ENCODE measurements around the gene SEC14L1.

SEC14L1 gene

DNA sequence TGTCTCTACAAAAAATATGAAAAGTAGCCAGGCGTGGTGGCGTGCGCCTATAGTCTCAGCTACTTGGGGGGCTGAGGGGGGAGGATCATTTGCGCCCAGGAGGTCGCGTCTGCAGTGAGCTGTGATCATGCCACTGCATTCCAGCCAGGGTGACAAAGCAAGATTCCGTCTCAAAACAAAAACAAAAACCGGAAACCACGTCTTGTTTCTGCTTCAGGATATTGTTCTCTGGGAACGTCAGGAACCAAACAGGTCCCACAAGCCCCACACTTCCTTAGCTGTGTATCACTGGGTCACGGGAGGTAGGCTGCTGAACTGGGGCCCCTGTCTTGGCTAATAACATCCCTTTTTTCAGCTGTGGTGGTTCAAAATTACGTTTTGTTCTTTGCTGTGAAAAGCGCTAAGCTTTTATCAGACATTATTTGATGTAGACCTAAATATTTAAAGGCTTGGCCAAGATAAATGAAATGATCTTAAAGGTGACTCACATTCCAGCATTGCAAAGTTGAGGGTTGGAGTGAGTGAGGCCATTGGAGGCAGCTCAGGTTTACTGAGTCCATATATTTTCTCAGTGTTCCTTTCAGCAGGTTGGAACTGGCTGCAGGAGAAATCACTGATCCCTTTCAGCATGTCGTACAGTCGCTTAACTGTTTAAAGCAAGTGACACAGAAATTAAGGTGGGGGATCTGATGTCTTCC, 16.4 kb upstream of the SEC14L1 start:
- H3K4me3 ChIP-seq (ENCODE audit: low read length), result no peak overlapping the region
- H3K36me3 ChIP-seq (ENCODE audit: insufficient read depth, low read length), result no peaks in the 10 kb centered on the region
- peaks cover 5% of the 10 kb centered on the region for H3K4me1 ChIP-seq (ENCODE audit: insufficient read depth, low read length)
- no peaks in the 10 kb centered on the region for H3K9me3 ChIP-seq (ENCODE audit: low read length)
- H2AFZ ChIP-seq (ENCODE audit: low read depth, low read length), result no peak overlapping the region
- H3K27me3 ChIP-seq (ENCODE audit: insufficient read depth, low read length), result no peaks in the 10 kb centered on the region

DNA sequence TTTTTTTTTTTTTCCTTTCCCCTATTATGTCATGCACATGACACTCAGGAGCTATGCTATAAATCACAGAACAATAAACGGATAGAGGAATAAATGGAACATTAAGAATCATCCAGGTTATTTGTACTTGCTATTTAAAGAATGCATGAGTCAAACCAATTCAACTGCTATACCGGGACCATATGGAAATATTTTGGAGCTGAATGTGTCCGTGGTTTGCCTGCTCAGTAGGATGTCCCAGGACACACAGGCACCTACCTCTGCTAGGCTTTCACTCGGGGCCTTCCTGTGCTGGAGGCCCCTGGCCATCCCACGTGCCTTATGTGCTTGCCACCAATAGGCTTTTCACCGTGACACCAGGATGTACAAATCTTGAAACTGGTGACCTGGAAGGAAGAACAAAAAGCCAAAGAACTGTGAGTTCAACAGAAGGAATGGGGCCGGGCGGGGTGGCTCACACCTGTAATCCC, 15.3 kb upstream of the SEC14L1 start:
- no peak overlapping the region for H3K4me3 ChIP-seq (ENCODE audit: low read length)
- H3K4me1 ChIP-seq (ENCODE audit: insufficient read depth, low read length), result peaks cover 9% of the 10 kb centered on the region
- no peaks in the 10 kb centered on the region for H3K27me3 ChIP-seq (ENCODE audit: insufficient read depth, low read length)
- no peaks in the 10 kb centered on the region for H3K36me3 ChIP-seq (ENCODE audit: insufficient read depth, low read length)
- no peaks in the 10 kb centered on the region for H3K9me3 ChIP-seq (ENCODE audit: low read length)
- no peak overlapping the region for H2AFZ ChIP-seq (ENCODE audit: low read depth, low read length)

DNA sequence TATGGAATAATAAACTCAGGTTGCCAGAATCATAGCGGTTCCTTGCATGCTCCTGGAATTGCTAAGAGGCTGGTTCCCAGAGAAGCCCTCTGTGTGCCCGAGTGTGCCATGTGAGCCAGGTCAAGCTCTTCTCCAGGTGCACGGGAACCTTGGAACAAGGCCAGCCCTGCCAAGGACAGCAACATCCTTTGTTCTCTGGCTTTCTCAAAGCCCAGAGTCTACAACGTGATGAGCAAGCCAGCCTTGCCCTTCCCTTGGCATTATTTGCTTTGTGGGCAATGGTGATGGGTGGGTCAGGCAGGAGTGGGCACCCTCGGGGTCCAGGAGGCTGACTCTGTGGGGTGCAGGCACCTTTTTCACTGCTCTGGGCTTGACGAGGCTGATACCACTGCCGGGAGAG, 14.2 kb upstream of the SEC14L1 start:
- H3K27me3 ChIP-seq (ENCODE audit: insufficient read depth, low read length), result no peaks in the 10 kb centered on the region
- H3K9me3 ChIP-seq (ENCODE audit: low read length), result no peaks in the 10 kb centered on the region
- no peak overlapping the region for H3K4me3 ChIP-seq (ENCODE audit: low read length)
- H3K36me3 ChIP-seq (ENCODE audit: insufficient read depth, low read length), result no peaks in the 10 kb centered on the region
- H3K4me1 ChIP-seq (ENCODE audit: insufficient read depth, low read length), result peaks cover 9% of the 10 kb centered on the region
- H2AFZ ChIP-seq (ENCODE audit: low read depth, low read length), result no peak overlapping the region

DNA sequence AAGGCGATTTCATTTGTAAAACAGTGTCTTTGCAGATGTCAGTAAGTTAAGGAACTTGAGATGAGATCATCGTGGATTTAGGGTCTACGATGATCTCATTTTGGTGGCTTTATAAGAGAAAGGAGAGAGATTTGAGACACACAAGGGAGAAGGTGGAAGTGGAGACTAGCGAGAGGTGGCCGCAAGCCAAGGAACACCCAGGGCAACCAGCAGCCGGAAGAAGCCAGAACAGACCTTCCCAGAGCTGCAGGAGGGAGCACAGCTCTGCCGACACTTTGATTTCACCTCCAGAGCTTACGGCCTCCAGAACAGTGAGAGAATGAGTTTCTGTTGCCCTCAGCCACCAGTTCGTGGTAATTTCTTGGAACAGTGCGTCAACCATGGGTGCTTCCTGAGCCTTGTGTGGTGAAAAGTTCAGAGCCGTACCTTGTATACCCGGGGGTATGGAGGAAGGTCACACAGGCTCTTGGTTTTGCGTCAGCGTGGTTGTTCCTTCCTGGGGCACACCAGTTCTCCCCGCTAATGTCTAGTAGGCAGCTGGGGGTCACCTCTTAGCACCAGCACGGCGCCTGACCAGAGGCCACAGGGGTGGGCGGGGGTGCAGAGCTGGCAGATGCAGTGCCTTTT, 12.9 kb upstream of the SEC14L1 start:
- H3K36me3 ChIP-seq (ENCODE audit: insufficient read depth, low read length), result no peaks in the 10 kb centered on the region
- no peaks in the 10 kb centered on the region for H3K27me3 ChIP-seq (ENCODE audit: insufficient read depth, low read length)
- no peaks in the 10 kb centered on the region for H3K9me3 ChIP-seq (ENCODE audit: low read length)
- peaks cover 9% of the 10 kb centered on the region for H3K4me1 ChIP-seq (ENCODE audit: insufficient read depth, low read length)
- no peak overlapping the region for H3K4me3 ChIP-seq (ENCODE audit: low read length)
- H2AFZ ChIP-seq (ENCODE audit: low read depth, low read length), result no peak overlapping the region

DNA sequence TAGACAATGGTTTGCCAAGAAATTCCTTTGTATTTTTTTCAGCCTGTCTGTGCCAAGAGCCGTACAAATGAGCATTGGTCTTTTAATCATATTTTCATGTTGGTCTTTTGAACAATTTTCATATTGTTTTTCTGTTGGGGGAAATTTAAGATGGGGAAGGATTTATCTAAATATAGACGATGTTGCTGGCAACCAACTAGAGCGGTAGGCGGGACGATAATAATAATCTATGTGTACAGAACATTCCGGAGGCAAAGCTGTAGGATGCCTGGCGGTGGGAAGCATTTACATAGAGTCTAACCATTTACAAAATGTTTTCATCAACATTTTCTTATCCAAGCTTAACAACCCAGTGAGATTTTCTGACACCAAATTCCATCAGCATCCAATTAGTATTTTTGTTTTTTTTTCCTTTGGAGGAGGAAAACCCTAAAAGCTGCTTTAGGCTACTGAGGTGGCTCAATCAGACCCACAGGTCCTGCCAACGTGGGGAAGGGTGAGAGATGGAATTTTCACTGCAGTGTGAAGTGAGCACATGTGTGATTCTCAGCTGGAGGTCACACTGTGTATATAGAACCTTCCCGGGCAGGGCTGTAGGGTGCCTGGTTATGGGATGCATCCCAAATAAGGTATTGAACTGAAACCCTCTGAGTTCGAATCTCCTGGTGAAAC, 11.7 kb upstream of the SEC14L1 start:
- Histone ChIP-seq H3K27me3 (ENCODE audit: insufficient read depth, low read length) (no peaks in the 10 kb centered on the region), H3K4me3 (ENCODE audit: low read length) (no peak overlapping the region), H3K36me3 (ENCODE audit: insufficient read depth, low read length) (no peaks in the 10 kb centered on the region), H3K4me1 (ENCODE audit: insufficient read depth, low read length) (peaks cover 9% of the 10 kb centered on the region), H2AFZ (ENCODE audit: low read depth, low read length) (no peak overlapping the region), H3K9me3 (ENCODE audit: low read length) (no peaks in the 10 kb centered on the region)

DNA sequence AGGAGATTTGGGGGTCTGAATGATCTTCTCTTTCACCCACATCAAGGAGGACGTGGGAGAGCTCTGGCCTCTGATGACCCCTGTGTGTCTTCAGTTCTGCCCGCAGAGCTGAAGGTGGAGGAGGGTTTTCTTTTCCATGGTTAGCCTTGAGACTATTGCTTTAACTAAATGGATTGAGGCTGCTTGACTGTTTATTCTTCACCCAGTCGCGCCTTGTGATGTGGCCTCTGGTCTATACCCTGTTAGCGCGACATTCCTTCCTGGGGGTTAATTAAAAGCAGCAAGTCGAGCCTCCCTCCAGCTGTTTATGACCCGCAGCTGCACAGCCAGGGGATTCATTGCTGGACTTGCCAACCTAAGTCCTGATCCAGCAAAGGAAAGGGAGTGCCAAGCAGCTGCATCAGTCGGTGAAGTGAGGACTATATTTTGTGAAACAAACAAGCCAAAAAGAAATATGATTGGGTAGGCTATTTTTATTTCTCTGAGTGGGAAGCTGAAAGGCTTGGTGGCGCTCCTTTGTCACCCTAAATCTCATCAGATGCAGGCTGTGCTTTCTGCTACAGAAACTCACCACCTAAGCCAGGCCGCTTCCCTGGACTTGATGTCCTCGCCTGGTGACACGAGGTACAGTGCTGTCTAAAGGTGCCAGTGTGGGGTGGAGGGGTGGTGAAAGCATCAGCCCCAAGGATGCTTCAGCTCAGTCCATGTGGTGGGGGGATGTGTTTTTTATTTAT, 11.0 kb upstream of the SEC14L1 start:
- Histone ChIP-seq H3K4me3 (ENCODE audit: low read length) (no peak overlapping the region), H3K27me3 (ENCODE audit: insufficient read depth, low read length) (no peaks in the 10 kb centered on the region), H3K36me3 (ENCODE audit: insufficient read depth, low read length) (no peaks in the 10 kb centered on the region), H2AFZ (ENCODE audit: low read depth, low read length) (no peak overlapping the region), H3K4me1 (ENCODE audit: insufficient read depth, low read length) (peaks cover 9% of the 10 kb centered on the region), H3K9me3 (ENCODE audit: low read length) (no peaks in the 10 kb centered on the region)

DNA sequence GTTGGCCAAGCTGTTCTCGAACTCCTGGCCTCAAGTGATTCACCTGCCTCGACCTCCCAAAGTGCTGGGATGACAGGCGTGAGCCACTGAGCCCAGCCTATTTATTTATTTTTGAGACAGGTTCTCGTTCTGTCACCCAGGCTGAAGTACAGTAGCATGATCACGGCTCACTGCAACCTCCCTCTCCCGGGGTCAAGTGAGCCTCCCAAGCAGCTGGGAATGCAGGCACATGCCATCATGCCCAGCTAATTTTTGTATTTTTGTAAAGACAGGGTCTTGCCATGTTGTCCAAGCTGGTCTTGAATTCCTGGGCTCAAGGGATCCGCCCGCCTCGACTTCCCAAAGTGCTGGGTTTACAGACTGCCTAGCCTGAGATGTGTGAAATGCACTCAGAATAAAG, 10.2 kb upstream of the SEC14L1 start:
- Histone ChIP-seq H3K36me3 (ENCODE audit: insufficient read depth, low read length) (no peaks in the 10 kb centered on the region), H3K27me3 (ENCODE audit: insufficient read depth, low read length) (no peaks in the 10 kb centered on the region)

DNA sequence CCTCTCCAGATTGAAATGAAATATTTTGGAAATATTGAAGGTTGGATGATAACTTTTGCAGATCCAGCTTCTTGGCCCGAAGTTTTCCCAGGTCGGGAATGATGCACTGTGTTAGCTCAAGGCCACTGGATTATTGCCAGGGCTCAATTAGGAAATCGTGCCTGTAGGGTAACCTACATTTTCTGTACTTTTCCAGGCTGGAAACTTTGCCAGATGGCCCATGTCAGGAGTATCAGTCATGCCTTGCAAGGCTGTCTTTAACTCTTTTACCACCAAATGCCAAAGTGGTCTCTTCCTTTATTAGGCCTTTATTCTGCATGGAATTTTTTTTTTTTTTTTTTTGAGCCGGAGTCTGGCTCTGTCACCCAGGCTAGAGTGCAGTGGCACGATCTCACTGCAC, 8.9 kb upstream of the SEC14L1 start:
- Histone ChIP-seq H2AFZ (ENCODE audit: low read depth, low read length) (no peak overlapping the region), H3K27me3 (ENCODE audit: insufficient read depth, low read length) (no peaks in the 10 kb centered on the region), H3K4me1 (ENCODE audit: insufficient read depth, low read length) (peaks cover 9% of the 10 kb centered on the region), H3K4me3 (ENCODE audit: low read length) (no peak overlapping the region), H3K36me3 (ENCODE audit: insufficient read depth, low read length) (no peaks in the 10 kb centered on the region), H3K9me3 (ENCODE audit: low read length) (peaks cover 2% of the 10 kb centered on the region)

More for the DNA sequence above, 10.2 kb upstream of the SEC14L1 start:
- Histone ChIP-seq H2AFZ (ENCODE audit: low read depth, low read length) (no peak overlapping the region), H3K4me3 (ENCODE audit: low read length) (no peak overlapping the region), H3K9me3 (ENCODE audit: low read length) (no peaks in the 10 kb centered on the region), H3K4me1 (ENCODE audit: insufficient read depth, low read length) (peaks cover 9% of the 10 kb centered on the region)

DNA sequence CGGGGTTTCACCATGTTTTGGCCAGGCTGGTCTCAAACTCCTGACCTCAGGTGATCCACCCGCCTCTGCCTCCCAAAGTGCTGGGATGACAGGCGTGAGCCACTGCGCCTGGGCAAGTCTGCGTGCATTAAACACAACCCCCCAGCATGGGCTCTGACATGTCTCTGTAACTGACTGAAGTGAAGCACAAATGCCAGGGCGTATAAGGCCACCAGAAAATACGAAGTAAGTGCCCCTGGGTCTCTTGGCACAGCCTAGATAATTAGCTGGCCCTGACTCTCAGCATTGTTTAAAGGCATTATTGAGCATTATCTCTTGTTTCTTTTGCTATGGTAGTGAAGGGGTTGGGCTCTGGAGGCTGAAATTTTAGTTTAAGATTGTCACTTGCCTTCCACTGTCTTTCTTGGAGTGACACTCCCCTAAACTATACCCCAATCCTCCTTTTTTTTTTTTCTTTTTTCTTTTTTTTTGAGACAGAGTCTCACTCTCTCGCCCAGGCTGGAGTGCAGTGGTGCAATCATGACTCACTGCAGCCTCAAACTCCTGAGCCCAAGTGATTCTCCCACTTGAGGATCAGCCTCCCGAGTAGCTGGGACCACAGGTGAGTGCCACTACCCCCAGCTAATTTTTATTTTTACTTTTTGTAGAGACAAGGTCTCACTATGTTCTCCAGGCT, 8.2 kb upstream of the SEC14L1 start:
- no peaks in the 10 kb centered on the region for H3K27me3 ChIP-seq (ENCODE audit: insufficient read depth, low read length)
- no peaks in the 10 kb centered on the region for H3K36me3 ChIP-seq (ENCODE audit: insufficient read depth, low read length)
- peaks cover 9% of the 10 kb centered on the region for H3K4me1 ChIP-seq (ENCODE audit: insufficient read depth, low read length)
- no peak overlapping the region for H2AFZ ChIP-seq (ENCODE audit: low read depth, low read length)
- H3K9me3 ChIP-seq (ENCODE audit: low read length), result peaks cover 4% of the 10 kb centered on the region
- no peak overlapping the region for H3K4me3 ChIP-seq (ENCODE audit: low read length)

DNA sequence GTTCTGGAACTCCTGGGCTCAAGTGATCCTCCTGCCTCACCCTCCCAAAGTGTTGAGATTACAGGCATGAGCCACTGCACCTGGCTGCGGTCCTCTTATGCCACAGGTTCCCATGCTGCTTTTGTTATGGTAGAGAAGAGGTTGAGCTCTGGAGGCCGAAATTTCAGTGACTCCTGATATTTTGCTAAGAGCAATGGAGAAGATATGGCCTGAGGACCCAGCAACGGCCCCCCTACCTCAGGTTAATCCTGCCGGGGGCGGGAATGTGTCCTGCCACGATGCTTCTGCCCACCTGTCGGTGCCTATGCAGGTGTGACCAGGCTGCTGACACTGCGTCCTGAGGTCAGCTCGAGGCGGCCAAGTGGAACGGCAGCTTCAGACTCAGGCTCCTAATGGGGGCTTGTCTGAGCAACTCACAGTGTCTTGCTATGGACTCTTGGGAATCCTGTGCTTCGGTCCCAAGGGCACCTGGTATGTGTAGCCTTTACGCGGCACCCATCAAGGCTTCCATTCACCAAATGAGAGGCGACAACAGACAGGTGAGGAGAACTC, 7.6 kb upstream of the SEC14L1 start:
- no peaks in the 10 kb centered on the region for H3K36me3 ChIP-seq (ENCODE audit: insufficient read depth, low read length)
- no peak overlapping the region for H2AFZ ChIP-seq (ENCODE audit: low read depth, low read length)
- H3K4me3 ChIP-seq (ENCODE audit: low read length), result no peak overlapping the region
- H3K9me3 ChIP-seq (ENCODE audit: low read length), result peaks cover 4% of the 10 kb centered on the region
- H3K27me3 ChIP-seq (ENCODE audit: insufficient read depth, low read length), result no peaks in the 10 kb centered on the region
- peaks cover 9% of the 10 kb centered on the region for H3K4me1 ChIP-seq (ENCODE audit: insufficient read depth, low read length)

DNA sequence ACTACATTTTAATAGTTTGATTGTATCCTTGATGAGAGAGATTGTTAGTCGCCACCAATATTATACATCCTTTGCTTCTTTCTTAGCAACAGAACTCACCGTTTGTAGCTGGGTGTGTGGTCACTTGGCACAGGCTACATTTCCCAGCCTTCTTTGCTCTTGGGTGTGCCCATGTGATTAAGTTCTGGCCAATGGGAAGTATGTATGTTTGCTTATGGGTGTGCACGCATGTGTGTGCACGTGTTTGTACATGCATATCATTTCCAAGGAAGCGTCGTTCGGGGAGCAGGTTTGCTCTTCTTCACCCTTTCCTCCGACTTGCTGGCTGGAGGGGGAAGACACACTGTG, 4.4 kb upstream of the SEC14L1 start:
- Histone ChIP-seq H3K4me1 (ENCODE audit: insufficient read depth, low read length) (peaks cover 5% of the 10 kb centered on the region), H2AFZ (ENCODE audit: low read depth, low read length) (no peak overlapping the region), H3K36me3 (ENCODE audit: insufficient read depth, low read length) (no peaks in the 10 kb centered on the region), H3K27me3 (ENCODE audit: insufficient read depth, low read length) (no peaks in the 10 kb centered on the region), H3K9me3 (ENCODE audit: low read length) (peaks cover 4% of the 10 kb centered on the region), H3K4me3 (ENCODE audit: low read length) (no peak overlapping the region)

DNA sequence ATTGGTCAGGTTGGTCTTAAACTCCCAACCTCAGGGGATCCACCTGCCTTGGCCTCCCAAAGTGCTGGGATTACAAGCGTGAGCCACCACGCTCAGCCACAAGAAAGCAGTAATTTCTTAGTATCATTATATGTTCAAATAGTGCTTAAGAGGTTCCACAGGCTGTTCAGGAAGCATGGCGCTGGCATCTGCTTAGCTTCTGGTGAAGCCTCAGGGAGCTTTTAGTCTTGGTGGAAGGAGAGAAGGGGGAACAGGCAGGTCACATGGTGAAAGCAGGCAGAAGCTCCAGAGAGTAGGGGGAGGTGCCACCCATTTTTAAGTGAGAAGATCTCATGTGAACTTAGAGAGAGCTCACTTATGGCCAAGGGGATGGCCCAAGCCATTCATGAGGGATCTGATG, 3.7 kb upstream of the SEC14L1 start:
- no peaks in the 10 kb centered on the region for H3K36me3 ChIP-seq (ENCODE audit: insufficient read depth, low read length)

More for the DNA sequence above, 3.7 kb upstream of the SEC14L1 start:
- no peak overlapping the region for H3K4me3 ChIP-seq (ENCODE audit: low read length)
- H2AFZ ChIP-seq (ENCODE audit: low read depth, low read length), result no peak overlapping the region
- no peaks in the 10 kb centered on the region for H3K27me3 ChIP-seq (ENCODE audit: insufficient read depth, low read length)
- peaks cover 11% of the 10 kb centered on the region for H3K4me1 ChIP-seq (ENCODE audit: insufficient read depth, low read length)
- H3K9me3 ChIP-seq (ENCODE audit: low read length), result peaks cover 4% of the 10 kb centered on the region
